BLaER1 treated with 17β-estradiol and CSF1 and Interleukin-3, amounts not matched to agents 10 nM and 100 nM (cell line): Measurements from ENCODE around the gene PDCD2L.
"Not testable (repeated sequence)": the region's sequence is repeated elsewhere in the genome, so short reads cannot be mapped to it uniquely, and the experiment has no call there.

ENCODE experiments used
- H3K27ac ChIP-seq, 11 experiments: shearing (Covaris generic); formaldehyde crosslinking; 2 replicates each; pipeline ENCODE4 v1.8.1; 2022
- H3K27me3 ChIP-seq, 11 experiments: shearing (Covaris generic); formaldehyde crosslinking; 2 replicates each; pipeline ENCODE4 v1.8.1; 2022
- H3K36me3 ChIP-seq, 11 experiments: shearing (Covaris generic); formaldehyde crosslinking; 2 replicates each; pipeline ENCODE4 v1.8.1; 2022
- H3K4me1 ChIP-seq, 10 experiments: shearing (Covaris generic); formaldehyde crosslinking; 2 replicates each; pipeline ENCODE4 v1.8.1; 2022
- H3K4me2 ChIP-seq, 11 experiments: shearing (Covaris generic); formaldehyde crosslinking; 2 replicates each; pipeline ENCODE4 v1.8.1; 2022
- H3K4me3 ChIP-seq, 10 experiments: shearing (Covaris generic); formaldehyde crosslinking; 2 replicates each; pipeline ENCODE4 v1.8.1; 2022
- H3K9ac ChIP-seq, 11 experiments: shearing (Covaris generic); formaldehyde crosslinking; 2 replicates each; pipeline ENCODE4 v1.8.1; 2022
- H3K9me3 ChIP-seq, 11 experiments: shearing (Covaris generic); formaldehyde crosslinking; replicated peaks in 1 of 11; 2 replicates each; pipeline ENCODE4 v1.8.1; 2022
- H4K20me1 ChIP-seq, 11 experiments: shearing (Covaris generic); formaldehyde crosslinking; 2 replicates each; pipeline ENCODE4 v1.8.1; 2022
- Cebpa-rat ChIP-seq, 11 experiments: shearing (Covaris generic); IDR thresholded peaks; 2 replicates each; pipeline ENCODE4 v1.8.1; 2022

Gene PDCD2L

DNA sequence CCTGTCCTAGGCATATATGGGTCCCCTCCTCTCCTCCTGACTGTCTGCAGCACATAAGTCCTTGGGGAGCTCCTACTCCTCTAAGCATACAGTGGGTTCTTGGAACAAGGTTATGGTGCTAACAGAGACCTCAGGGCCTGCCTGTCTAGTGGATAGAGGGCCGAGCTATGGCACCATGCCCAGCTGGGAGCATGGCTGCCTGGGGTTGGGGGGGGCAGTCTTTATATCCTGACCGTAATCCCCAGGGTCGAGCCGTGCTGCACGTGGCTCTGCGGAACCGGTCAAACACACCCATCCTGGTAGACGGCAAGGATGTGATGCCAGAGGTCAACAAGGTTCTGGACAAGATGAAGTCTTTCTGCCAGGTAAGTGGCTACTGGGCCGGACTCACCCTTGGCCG, 35.9 kb upstream of the PDCD2L start:
- H3K4me2 ChIP-seq: peak overlapping the region in 6 of 11 experiments; percentile 1 to 100 (median 96); a peak in 8 of 22 replicates
- no peak overlapping the region for H3K27ac ChIP-seq
- peaks cover 68 to 73% (median 71%) of the 10 kb centered on the region in 11 experiments for H3K36me3 ChIP-seq
- H3K9ac ChIP-seq: peak overlapping the region in 3 of 11 experiments; percentile 36 to 91 (median 37); a peak in 4 of 22 replicates
- H3K4me1 ChIP-seq: peaks cover 21 to 62% (median 39%) of the 10 kb centered on the region in 10 experiments
- TF ChIP-seq Cebpa-rat (IDR thresholded peaks at IDR 0.05): no peak
- H4K20me1 ChIP-seq: peaks cover 46 to 81% (median 73%) of the 10 kb centered on the region in 11 experiments; a peak in 21 of 22 replicates
- H3K9me3 ChIP-seq: no peaks in the 10 kb centered on the region
- H3K27me3 ChIP-seq: no peaks in the 10 kb centered on the region
- no peak overlapping the region for H3K4me3 ChIP-seq

DNA sequence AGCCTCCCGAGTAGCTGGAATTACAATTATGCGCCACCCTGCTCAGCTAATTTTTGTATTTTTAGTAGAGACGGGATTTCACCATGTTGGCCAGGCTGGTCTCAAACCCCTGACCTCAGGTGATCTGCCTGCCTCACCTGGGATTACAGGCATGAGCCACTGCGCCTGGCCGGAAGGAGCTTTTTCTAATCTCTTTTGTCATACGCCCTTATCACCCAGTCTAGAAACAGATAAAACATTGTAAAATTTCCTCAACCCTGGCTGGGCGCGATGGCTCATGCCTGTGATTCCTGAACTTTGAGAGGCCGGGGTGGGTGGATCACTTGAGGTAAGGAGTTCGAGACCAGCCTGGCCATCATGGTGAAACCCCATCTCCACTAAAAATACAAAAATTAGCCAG, 35.0 kb upstream of the PDCD2L start:
- Histone ChIP-seq H3K4me1 (peaks cover 21 to 59% (median 37%) of the 10 kb centered on the region in 10 experiments), H3K9ac (peak overlapping the region in 1 of 11 experiments; percentile 37; a peak in 1 of 22 replicates), H3K36me3 (peaks cover 77 to 81% (median 79%) of the 10 kb centered on the region in 11 experiments), H4K20me1 (peaks cover 51 to 90% (median 81%) of the 10 kb centered on the region in 11 experiments; a peak in 21 of 22 replicates)
- H3K4me3 ChIP-seq, H3K9me3 ChIP-seq, H3K27ac ChIP-seq, H3K4me2 ChIP-seq, H3K27me3 ChIP-seq: not testable (repeated sequence)

DNA sequence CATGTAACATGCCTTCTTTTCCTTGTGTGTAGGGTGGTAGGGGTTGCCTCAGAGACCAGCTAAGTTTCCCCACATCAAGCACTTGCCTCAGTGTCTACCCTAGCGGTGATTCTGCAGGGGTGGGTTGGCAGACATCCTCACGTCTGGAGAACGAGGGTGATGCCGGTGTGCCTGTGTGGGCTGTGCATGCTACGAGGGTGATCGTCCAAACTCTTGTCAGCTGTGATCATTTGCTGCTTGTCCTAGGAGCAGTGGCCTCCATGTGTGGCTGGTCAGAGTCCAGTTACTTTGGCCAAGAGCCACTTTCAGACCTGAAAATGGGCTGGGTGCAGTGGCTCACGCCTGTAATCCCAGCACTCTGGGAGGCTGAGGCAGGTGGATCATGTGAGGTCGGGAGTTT, 34.1 kb upstream of the PDCD2L start:
- no peak for TF ChIP-seq Cebpa-rat (IDR thresholded peaks at IDR 0.05)
- peaks cover 54 to 99% (median 90%) of the 10 kb centered on the region in 11 experiments; a peak in 21 of 22 replicates for H4K20me1 ChIP-seq
- H3K27ac ChIP-seq: no peak overlapping the region
- peaks cover 21 to 54% (median 32%) of the 10 kb centered on the region in 10 experiments for H3K4me1 ChIP-seq
- H3K4me3 ChIP-seq: no peak overlapping the region
- H3K36me3 ChIP-seq: peaks cover 86 to 90% (median 88%) of the 10 kb centered on the region in 11 experiments
- H3K4me2 ChIP-seq: peak overlapping the region in 1 of 11 experiments; percentile 23; a peak in 1 of 22 replicates
- H3K9me3 ChIP-seq: no peaks in the 10 kb centered on the region
- no peaks in the 10 kb centered on the region for H3K27me3 ChIP-seq
- no peak overlapping the region for H3K9ac ChIP-seq

DNA sequence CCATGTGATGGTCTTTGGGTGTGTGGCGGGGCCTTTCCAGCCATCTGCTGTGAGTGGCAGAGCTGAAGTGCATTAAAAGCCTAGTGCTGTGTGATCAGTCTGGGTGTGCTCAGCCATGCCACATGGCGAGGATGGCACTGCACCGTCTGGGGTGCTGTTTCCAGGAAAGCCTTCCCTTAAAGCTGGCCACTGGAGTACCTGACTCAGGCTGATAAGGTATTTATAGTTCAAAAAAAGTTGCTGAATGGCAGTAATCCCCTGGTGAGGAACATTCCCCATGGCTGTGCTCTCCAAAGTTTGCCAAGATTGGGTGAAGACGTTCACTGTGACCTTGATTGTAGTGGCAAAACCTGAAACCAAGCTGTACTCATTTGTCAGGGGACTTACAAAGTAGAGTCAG, 33.2 kb upstream of the PDCD2L start:
- H3K27me3 ChIP-seq: no peaks in the 10 kb centered on the region
- peaks cover 20 to 52% (median 29%) of the 10 kb centered on the region in 10 experiments for H3K4me1 ChIP-seq
- no peak overlapping the region for H3K9ac ChIP-seq
- H3K4me2 ChIP-seq: peak overlapping the region in 2 of 11 experiments; percentile 19 to 23; a peak in 3 of 22 replicates
- no peak overlapping the region for H3K4me3 ChIP-seq
- H3K36me3 ChIP-seq: peaks cover 95 to 99% (median 97%) of the 10 kb centered on the region in 11 experiments
- H4K20me1 ChIP-seq: peaks cover 49 to 100% (median 98%) of the 10 kb centered on the region in 11 experiments; a peak in 21 of 22 replicates
- no peaks in the 10 kb centered on the region for H3K9me3 ChIP-seq
- TF ChIP-seq Cebpa-rat (IDR thresholded peaks at IDR 0.05): no peak
- H3K27ac ChIP-seq: no peak overlapping the region

DNA sequence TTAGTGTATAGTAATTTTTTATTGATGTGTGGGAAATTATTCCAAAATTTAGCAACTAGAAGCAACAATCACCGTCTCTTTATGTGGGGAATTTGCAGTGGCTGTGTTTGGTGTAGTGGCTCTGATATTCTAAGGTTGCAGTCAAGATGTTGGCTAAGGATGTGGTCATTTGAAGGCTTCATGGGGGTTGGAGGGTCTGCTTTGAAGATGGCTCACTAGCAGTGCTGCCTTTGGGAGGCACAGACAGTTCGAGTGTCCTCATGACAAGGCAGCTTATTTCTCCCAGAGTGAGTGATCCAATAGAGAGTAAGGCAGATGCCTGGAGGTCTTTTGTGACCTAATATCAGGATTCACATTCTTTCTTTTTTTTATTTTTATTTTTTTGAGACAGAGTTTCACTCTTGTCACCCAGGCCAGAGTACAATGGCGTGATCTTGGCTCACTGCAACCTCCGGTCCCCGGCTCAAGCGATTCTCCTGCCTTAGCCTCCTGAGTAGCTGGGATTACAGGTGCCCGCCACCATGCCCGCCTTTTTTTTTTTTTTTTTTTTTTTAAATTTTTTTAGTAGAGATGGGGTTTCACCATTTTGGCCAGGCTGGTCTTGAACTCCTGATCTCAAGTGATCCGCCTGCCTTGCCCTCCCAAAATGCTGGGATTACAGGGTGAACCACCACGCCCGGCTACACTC, 30.5 kb upstream of the PDCD2L start:
- no peaks in the 10 kb centered on the region for H3K9me3 ChIP-seq
- no peak overlapping the region for H3K27ac ChIP-seq
- peaks cover 0 to 26% (median 2%) of the 10 kb centered on the region in 10 experiments; a peak in 10 of 20 replicates for H3K4me1 ChIP-seq
- H4K20me1 ChIP-seq: peaks cover 29 to 100% (median 94%) of the 10 kb centered on the region in 11 experiments; a peak in 21 of 22 replicates
- no peaks in the 10 kb centered on the region for H3K27me3 ChIP-seq
- no peak overlapping the region for H3K4me3 ChIP-seq
- peaks cover 96 to 100% (median 98%) of the 10 kb centered on the region in 11 experiments for H3K36me3 ChIP-seq
- TF ChIP-seq Cebpa-rat (IDR thresholded peaks at IDR 0.05): no peak
- no peak overlapping the region for H3K4me2 ChIP-seq
- no peak overlapping the region for H3K9ac ChIP-seq

DNA sequence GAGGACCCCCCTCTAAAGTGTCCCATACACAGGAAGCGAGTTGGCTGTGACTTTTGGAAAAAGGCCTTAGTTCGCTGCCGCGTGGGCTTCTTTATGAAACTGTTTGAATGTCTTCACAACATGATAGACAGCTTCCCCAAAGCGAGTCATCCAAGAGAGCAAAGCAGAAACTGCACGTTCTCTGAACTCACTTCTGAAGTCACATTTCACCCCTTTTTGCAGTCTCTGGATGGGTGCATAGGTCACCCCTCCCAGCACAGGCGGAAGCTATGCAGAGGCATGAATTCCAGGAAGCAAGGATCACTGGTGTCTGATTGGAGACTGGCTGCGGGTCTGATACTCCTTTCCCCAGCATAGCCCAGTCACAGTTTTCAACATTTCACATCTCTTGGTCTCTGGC, 28.6 kb upstream of the PDCD2L start:
- Histone ChIP-seq H4K20me1 (peaks cover 21 to 100% (median 85%) of the 10 kb centered on the region in 11 experiments; a peak in 21 of 22 replicates), H3K4me1 (peaks cover 0 to 10% (median 0%) of the 10 kb centered on the region in 10 experiments; a peak in 4 of 20 replicates), H3K4me2 (no peak overlapping the region), H3K27ac (no peak overlapping the region), H3K36me3 (peaks cover 96 to 100% (median 98%) of the 10 kb centered on the region in 11 experiments), H3K4me3 (no peak overlapping the region), H3K27me3 (no peaks in the 10 kb centered on the region), H3K9me3 (no peaks in the 10 kb centered on the region), H3K9ac (no peak overlapping the region)
- no peak for TF ChIP-seq Cebpa-rat (IDR thresholded peaks at IDR 0.05)

DNA sequence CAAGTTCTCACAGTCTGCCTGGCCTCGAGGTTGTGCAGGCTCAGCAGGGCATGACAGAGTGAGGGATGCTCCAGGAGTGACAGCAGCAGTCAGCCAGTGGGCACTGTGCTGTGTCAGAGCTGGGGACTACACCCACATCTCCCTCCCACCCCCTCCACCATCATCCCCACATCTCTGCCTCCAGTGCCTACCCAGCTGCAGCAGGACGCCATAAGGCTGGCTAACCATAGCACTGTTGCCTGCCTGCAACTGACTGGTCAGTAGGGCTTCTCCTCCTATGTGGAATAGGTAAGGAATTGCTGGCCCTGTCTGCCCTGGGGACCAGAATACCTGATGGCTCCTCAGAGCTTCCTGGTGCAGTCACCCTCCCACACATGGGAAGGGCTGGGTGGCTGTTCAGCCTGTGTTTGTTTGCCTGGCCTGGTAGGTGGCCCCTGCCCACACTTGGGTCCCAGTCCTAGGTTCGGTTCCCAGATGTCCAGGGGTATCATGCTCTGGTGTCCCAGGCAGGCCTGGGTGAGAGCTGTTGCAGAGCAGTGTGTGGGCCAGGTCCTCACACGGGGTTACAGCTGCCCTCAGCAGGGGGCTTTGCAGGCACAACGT, 23.5 kb upstream of the PDCD2L start:
- Histone ChIP-seq H3K9me3 (no peaks in the 10 kb centered on the region), H3K4me2 (no peak overlapping the region), H4K20me1 (peaks cover 15 to 100% (median 71%) of the 10 kb centered on the region in 11 experiments; a peak in 20 of 22 replicates), H3K4me3 (no peak overlapping the region), H3K27me3 (no peaks in the 10 kb centered on the region), H3K27ac (no peak overlapping the region), H3K9ac (no peak overlapping the region), H3K4me1 (no peaks in the 10 kb centered on the region), H3K36me3 (peaks cover 98 to 100% (median 99%) of the 10 kb centered on the region in 11 experiments)
- TF ChIP-seq Cebpa-rat (IDR thresholded peaks at IDR 0.05): no peak

DNA sequence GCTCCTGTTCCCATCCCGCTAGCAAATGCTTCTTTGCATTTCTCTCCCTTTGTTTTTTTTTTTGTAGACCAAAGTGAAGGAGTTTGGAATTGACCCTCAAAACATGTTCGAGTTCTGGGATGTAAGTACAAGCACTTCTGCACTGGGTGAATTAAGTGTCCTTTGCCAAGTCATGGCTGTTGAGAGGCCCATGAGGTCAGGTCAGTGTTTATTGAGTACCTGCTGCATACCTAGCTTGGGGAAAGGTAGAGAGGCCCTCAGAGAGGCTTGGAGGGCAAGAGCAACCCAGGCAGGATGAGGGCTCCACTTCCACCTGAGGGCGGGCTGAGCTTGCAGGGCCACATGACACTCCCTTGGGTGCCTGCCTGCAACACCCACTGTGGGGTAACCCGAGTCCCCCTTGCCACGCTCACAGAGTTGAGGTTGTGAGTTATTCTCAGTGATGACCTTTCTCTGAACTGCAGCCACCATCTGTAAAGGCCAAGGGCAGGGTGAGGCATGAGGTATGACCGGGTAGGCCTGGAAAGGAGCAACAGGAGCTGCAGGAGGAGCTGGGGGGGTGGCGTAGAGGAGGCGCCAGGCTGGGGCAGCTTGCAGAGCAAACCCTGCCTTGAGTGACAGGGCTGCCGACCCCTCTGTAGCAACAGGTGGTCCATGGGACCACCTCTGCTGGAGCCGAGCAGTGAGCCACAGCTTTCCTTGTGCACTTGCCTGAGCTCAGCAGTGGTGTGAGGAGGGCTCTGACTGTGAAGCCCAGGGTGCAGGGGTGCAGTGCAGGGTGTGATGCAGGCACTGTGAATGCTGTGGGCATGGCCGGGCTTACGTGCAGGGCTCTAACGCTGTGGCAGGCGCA, 22.6 kb upstream of the PDCD2L start:
- Histone ChIP-seq H3K4me3 (no peak overlapping the region), H3K4me2 (no peak overlapping the region), H3K27ac (no peak overlapping the region), H3K9me3 (no peaks in the 10 kb centered on the region), H3K9ac (no peak overlapping the region), H4K20me1 (peaks cover 11 to 100% (median 70%) of the 10 kb centered on the region in 11 experiments; a peak in 20 of 22 replicates), H3K36me3 (peaks cover 98 to 100% (median 99%) of the 10 kb centered on the region in 11 experiments), H3K27me3 (no peaks in the 10 kb centered on the region), H3K4me1 (no peaks in the 10 kb centered on the region)
- TF ChIP-seq Cebpa-rat (IDR thresholded peaks at IDR 0.05): no peak
